Upper lobe of left lung (tissue), 6 donors: ENCODE data around the gene UCP3. TPM values are rescaled to one million over a fixed set of nuclear protein-coding genes. Genes with fewer than 3 reads are reported as not detected.
"Not testable (repeated sequence)": the region's sequence is repeated elsewhere in the genome, so short reads cannot be mapped to it uniquely, and the experiment has no call there.

Source experiments
- ATAC-seq, 2 donors: fragments of 200-7000 bp; cut with Tn5 transposase; one replicate each; pipeline ENCODE4 v1.9.1; 2022; ENCODE audit warnings: mild to moderate bottlenecking in 2 of 2, moderate library complexity in 2 of 2; ENCODE audit not compliant: low FRiP score in 2 of 2
- DNase-seq, 2 donors: peaks; one replicate each; pipeline ENCODE4 v3.0.0-alpha.2; 2019 to 2020
- H3K27ac ChIP-seq, 4 donors: fragments of 200-600 bp; sonication (generic); one replicate each; pipeline ENCODE4 v1.5.1; 2016 to 2019
- H3K27me3 ChIP-seq, 4 donors: fragments of 200-600 bp; sonication (generic); one replicate each; pipeline ENCODE4 v1.5.1; 2017 to 2019
- H3K36me3 ChIP-seq, 4 donors: fragments of 200-600 bp; sonication (generic); one replicate each; pipeline ENCODE4 v1.5.1; 2016 to 2019
- H3K4me1 ChIP-seq, 4 donors: fragments of 200-600 bp; sonication (generic); one replicate each; pipeline ENCODE4 v1.5.1; 2018 to 2019
- H3K4me3 ChIP-seq, 4 donors: fragments of 200-600 bp; sonication (generic); one replicate each; pipeline ENCODE4 v1.5.1; 2017 to 2019; ENCODE audit warnings: mild to moderate bottlenecking in 2 of 4, moderate library complexity in 1 of 4
- H3K9me3 ChIP-seq, 4 donors: fragments of 200-600 bp; sonication (generic); one replicate each; pipeline ENCODE4 v1.5.1; 2018 to 2019
- CTCF ChIP-seq, 6 experiments: fragments of 450-650 bp in 4 of 6; fragments of 200-600 bp in 2 of 6; sonication (generic) in 2 of 6; IDR thresholded peaks; one replicate each; pipeline ENCODE4 v1.5.1; 2016 to 2019; ENCODE audit warnings: antibody characterized with exemption in 6 of 6
- EP300 ChIP-seq, 4 donors: sonication (generic); formaldehyde crosslinking; IDR thresholded peaks; one replicate each; pipeline ENCODE4 v1.5.1; 2017; ENCODE audit warnings: antibody characterized with exemption in 4 of 4, control low read depth in 2 of 4
- POLR2A ChIP-seq, 4 donors: fragments of 450-650 bp; IDR thresholded peaks; one replicate each; pipeline ENCODE4 v1.5.1; 2016 to 2017; ENCODE audit warnings: antibody characterized with exemption in 4 of 4, mild to moderate bottlenecking in 2 of 4
- POLR2AphosphoS5 ChIP-seq, 2 donors: sonication (generic); formaldehyde crosslinking; IDR thresholded peaks; one replicate each; pipeline ENCODE4 v1.5.1; 2017; ENCODE audit warnings: antibody characterized with exemption in 2 of 2
- WGBS, 2 donors: methylation state at CpG; one replicate each; pipeline ENCODE4 v1.1.5; 2017 to 2018; 5-methylcytosine and 5-hydroxymethylcytosine counted together
- total RNA-seq, 6 donors: library from RNA; depleted of rRNA in 4 of 6; stranded (reverse); fragments of >200 nt in 4 of 6; gene quantifications; one replicate each; pipeline versions ENCODE4 v1.1.0 to v1.2.1, GENCODE V29; 2016 to 2021
- donor health status: DM: no; HTN: no; CAD: no; lungs with moderate emphysema.
- donor health status: DM: no; HTN: yes; CAD: no; lungs with severe emphysema.

Gene UCP3
- total RNA-seq, 6 donors from 2014 or later, result 1.2 to 5.2 (median 2.4) TPM

- Histone ChIP-seq H3K9me3 (no peaks in the 10 kb centered on the region), H3K4me3 (no peak overlapping the region), H3K4me1 (peaks cover 0 to 15% (median 3%) of the 10 kb centered on the region in 4 donors), H3K27me3 (no peaks in the 10 kb centered on the region), H3K27ac (peak overlapping the region in 1 of 4 donors; percentile 17), H3K36me3 (no peaks in the 10 kb centered on the region)
- ATAC-seq (no peak), DNase-seq (no peak)
- 66 to 71% methylated on average over 2 of the region's 2 CpGs for WGBS, 2 donors
- TF ChIP-seq EP300 (IDR thresholded peaks at IDR 0.05), result no peak
- TF ChIP-seq CTCF (IDR thresholded peaks at IDR 0.05), result no peak
- no peak for TF ChIP-seq POLR2AphosphoS5 (IDR thresholded peaks at IDR 0.05)
- TF ChIP-seq POLR2A (IDR thresholded peaks at IDR 0.05), result no peak
Observed at GRCh38 chr11:73990730-73991129, 18.2 kb downstream of the UCP3 start.

GRCh38 chr11:73989156-73989555, 19.7 kb downstream of the UCP3 start:
- 94 to 97% methylated on average over 6 of the region's 6 CpGs for WGBS, 2 donors
- Histone ChIP-seq H3K4me1 (peaks cover 0 to 12% (median 7%) of the 10 kb centered on the region in 4 donors), H3K27me3 (no peaks in the 10 kb centered on the region), H3K27ac (no peak overlapping the region), H3K36me3 (no peaks in the 10 kb centered on the region), H3K4me3 (no peak overlapping the region), H3K9me3 (no peaks in the 10 kb centered on the region)
- TF ChIP-seq EP300 (IDR thresholded peaks at IDR 0.05) (no peak), CTCF (IDR thresholded peaks at IDR 0.05) (no peak), POLR2A (IDR thresholded peaks at IDR 0.05) (no peak), POLR2AphosphoS5 (IDR thresholded peaks at IDR 0.05) (no peak)
- ATAC-seq, result no peak
- no peak for DNase-seq

- DNase-seq (no peak), ATAC-seq (no peak)
- Histone ChIP-seq H3K27me3 (no peaks in the 10 kb centered on the region), H3K4me3 (no peak overlapping the region), H3K27ac (no peak overlapping the region), H3K36me3 (no peaks in the 10 kb centered on the region), H3K9me3 (no peaks in the 10 kb centered on the region), H3K4me1 (peaks cover 6 to 21% (median 14%) of the 10 kb centered on the region in 4 donors)
- 86 to 93% methylated on average over 7 of the region's 7 CpGs for WGBS, 2 donors
- no peak for TF ChIP-seq CTCF (IDR thresholded peaks at IDR 0.05)
- TF ChIP-seq POLR2A (IDR thresholded peaks at IDR 0.05), result no peak
- no peak for TF ChIP-seq POLR2AphosphoS5 (IDR thresholded peaks at IDR 0.05)
- no peak for TF ChIP-seq EP300 (IDR thresholded peaks at IDR 0.05)
Observed at GRCh38 chr11:73988227-73988626, 20.7 kb downstream of the UCP3 start.

GRCh38 chr11:73985661-73986060, 23.2 kb downstream of the UCP3 start:
- H3K36me3 ChIP-seq, H3K4me3 ChIP-seq, H3K9me3 ChIP-seq, H3K27ac ChIP-seq, H3K27me3 ChIP-seq, ATAC-seq: not testable (repeated sequence)
- 95 to 96% methylated on average over 4 of the region's 4 CpGs for WGBS, 2 donors
- DNase-seq, result peak in 1 of 2 donors; percentile 8
- peaks cover 14 to 32% (median 23%) of the 10 kb centered on the region in 4 donors for H3K4me1 ChIP-seq

- ATAC-seq (no peak), DNase-seq (peak in 1 of 2 donors; percentile 10)
- peak overlapping the region in 3 of 4 donors; percentile 53 to 78 (median 64) for H3K4me3 ChIP-seq
- H3K27me3 ChIP-seq, result no peaks in the 10 kb centered on the region
- no peaks in the 10 kb centered on the region for H3K36me3 ChIP-seq
- H3K27ac ChIP-seq, result peak overlapping the region; percentile 87 to 98 (median 92)
- WGBS, 2 donors, result 62 to 68% methylated on average over 15 to 18 of the region's 18 CpGs
- peaks cover 27 to 50% (median 40%) of the 10 kb centered on the region in 4 donors for H3K4me1 ChIP-seq
- no peak for TF ChIP-seq CTCF (IDR thresholded peaks at IDR 0.05)
- peak in 1 of 4 donors; percentile 8 for TF ChIP-seq EP300 (IDR thresholded peaks at IDR 0.05)
- no peak for TF ChIP-seq POLR2A (IDR thresholded peaks at IDR 0.05)
- H3K9me3 ChIP-seq, result no peaks in the 10 kb centered on the region
Observed at GRCh38 chr11:73983741-73984538, 24.9 kb downstream of the UCP3 start.
